HL-60 (cell line): ENCODE data around the gene CIC.

Experiments used
- CTCF ChIP-seq: IDR thresholded peaks from one replicate; pipeline ENCODE4 v1.5.1; 2011; ENCODE audit warnings: low read length, control low read depth, inconsistent platforms; ENCODE audit not compliant: insufficient read depth
- GABPA ChIP-seq: IDR thresholded peaks from 2 replicates; pipeline ENCODE4 v1.6.1; 2012; ENCODE audit warnings: low read depth
- POLR2AphosphoS5 ChIP-seq: IDR thresholded peaks from 2 replicates; pipeline ENCODE4 v1.6.1; 2012; ENCODE audit warnings: low read depth

- TF ChIP-seq POLR2AphosphoS5 (no peak), CTCF (no peak), GABPA (no peak)
Measured at GRCh38 chr19:42255766-42256745, 13.0 kb upstream of the CIC start.
